GM12892 (cell line): Measurements from ENCODE around the gene F2RL1.

Experiments
- POLR2A ChIP-seq: IDR thresholded peaks from 2 replicates; pipeline ENCODE4 v1.6.1; 2011; ENCODE audit warnings: low read depth, low read length, control low read depth
- TAF1 ChIP-seq: IDR thresholded peaks from 2 replicates; pipeline ENCODE4 v1.6.1; 2011; ENCODE audit warnings: low read depth, mild to moderate bottlenecking, control low read depth, low read length, borderline replicate concordance

- TF ChIP-seq TAF1 (no peak), POLR2A (no peak)
These were observed 19.8 kb downstream of the F2RL1 start for GRCh38 chr5:76838481-76839261.
